ENCODE data around the gene SMIM7. TPM values are rescaled to one million over a fixed set of nuclear protein-coding genes. Genes with fewer than 3 reads are reported as not detected.
"Not testable (repeated sequence)": the region's sequence is repeated elsewhere in the genome, so short reads cannot be mapped to it uniquely, and the experiment has no call there.

The SMIM7 gene
- total RNA-seq, 1 donor from 2014 or later, result 90.5 TPM

GRCh38 chr19:16652854-16653253 is 7.1 kb downstream of the SMIM7 start:
- Histone ChIP-seq H3K27me3 (ENCODE audit: control insufficient read depth, insufficient read depth, low read length) (no peaks in the 10 kb centered on the region), H3K4me3 (ENCODE audit: low read depth, low read length) (no peak overlapping the region), H3K36me3 (ENCODE audit: control insufficient read depth, insufficient read depth, low read length) (peaks cover 6% of the 10 kb centered on the region)
- DNase-seq (ENCODE audit: low read depth), result no peak
- TF ChIP-seq, protein P1, sequence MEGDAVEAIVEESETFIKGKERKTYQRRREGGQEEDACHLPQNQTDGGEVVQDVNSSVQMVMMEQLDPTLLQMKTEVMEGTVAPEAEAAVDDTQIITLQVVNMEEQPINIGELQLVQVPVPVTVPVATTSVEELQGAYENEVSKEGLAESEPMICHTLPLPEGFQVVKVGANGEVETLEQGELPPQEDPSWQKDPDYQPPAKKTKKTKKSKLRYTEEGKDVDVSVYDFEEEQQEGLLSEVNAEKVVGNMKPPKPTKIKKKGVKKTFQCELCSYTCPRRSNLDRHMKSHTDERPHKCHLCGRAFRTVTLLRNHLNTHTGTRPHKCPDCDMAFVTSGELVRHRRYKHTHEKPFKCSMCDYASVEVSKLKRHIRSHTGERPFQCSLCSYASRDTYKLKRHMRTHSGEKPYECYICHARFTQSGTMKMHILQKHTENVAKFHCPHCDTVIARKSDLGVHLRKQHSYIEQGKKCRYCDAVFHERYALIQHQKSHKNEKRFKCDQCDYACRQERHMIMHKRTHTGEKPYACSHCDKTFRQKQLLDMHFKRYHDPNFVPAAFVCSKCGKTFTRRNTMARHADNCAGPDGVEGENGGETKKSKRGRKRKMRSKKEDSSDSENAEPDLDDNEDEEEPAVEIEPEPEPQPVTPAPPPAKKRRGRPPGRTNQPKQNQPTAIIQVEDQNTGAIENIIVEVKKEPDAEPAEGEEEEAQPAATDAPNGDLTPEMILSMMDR (IDR thresholded peaks at IDR 0.05; ENCODE audit: insufficient read depth, low read length, poor library complexity, severe bottlenecking), result no peak

DNA sequence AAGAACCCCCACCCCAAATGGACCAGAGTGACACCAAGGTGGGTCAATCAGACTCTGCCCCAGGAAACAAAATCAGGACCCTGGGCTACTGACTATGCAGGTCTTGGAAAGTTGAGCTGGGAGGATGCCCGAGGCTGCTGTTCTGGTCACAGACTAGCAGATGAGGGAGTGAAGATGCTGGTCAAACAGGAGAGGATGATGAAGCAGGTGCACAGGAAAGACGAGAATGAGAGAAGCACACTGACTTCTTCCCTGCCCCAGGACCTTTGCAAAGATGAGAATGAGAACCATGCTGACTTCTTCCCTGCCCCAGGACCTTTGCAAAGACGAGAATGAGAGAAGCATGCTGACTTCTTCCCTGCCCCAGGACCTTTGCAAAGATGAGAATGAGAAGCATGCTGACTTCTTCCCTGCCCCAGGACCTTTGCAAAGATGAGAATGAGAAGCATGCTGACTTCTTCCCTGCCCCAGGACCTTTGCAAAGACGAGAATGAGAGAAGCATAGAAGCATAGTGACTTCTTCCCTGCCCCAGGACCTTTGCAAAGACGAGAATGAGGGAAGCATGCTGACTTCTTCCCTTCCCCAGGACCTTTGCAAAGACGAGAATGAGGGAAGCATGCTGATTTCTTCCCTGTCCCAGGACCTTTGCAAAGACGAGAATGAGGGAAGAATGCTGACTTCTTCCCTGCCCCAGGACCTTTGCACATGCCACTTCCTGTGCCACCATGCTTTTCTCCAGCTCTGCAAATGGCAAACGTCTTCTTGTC is 8.3 kb downstream of the SMIM7 start:
- not testable (repeated sequence) for DNase-seq (ENCODE audit: low read depth); H3K27me3 ChIP-seq (ENCODE audit: control insufficient read depth, insufficient read depth, low read length); H3K36me3 ChIP-seq (ENCODE audit: control insufficient read depth, insufficient read depth, low read length); H3K4me3 ChIP-seq (ENCODE audit: low read depth, low read length)

DNA sequence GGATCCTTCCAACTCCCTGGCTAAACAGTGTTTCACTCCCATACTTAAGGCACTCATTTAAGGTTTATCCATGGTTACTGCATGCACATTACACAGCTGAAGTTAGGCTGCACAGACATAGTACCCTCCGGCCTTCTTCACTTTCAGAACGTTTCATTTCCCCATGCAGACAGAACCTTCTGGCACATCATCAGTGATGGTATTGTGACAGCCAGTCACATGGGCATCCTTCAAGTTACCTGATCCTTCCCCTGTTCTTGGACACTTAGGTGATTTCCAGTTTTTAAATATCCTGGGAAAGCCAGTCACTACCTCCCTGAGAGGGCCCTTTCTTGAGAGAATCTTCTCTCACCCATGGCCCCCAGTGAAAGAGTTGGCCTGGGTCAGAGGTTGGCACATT is 9.1 kb downstream of the SMIM7 start:
- TF ChIP-seq, protein P1 (IDR thresholded peaks at IDR 0.05; ENCODE audit: insufficient read depth, low read length, poor library complexity, severe bottlenecking), result no peak
- Histone ChIP-seq H3K4me3 (ENCODE audit: low read depth, low read length) (no peak overlapping the region), H3K36me3 (ENCODE audit: control insufficient read depth, insufficient read depth, low read length) (peaks cover 7% of the 10 kb centered on the region), H3K27me3 (ENCODE audit: control insufficient read depth, insufficient read depth, low read length) (no peaks in the 10 kb centered on the region)
- no peak for DNase-seq (ENCODE audit: low read depth)

- H3K27me3 ChIP-seq (ENCODE audit: control insufficient read depth, insufficient read depth, low read length), result no peaks in the 10 kb centered on the region
- H3K36me3 ChIP-seq (ENCODE audit: control insufficient read depth, insufficient read depth, low read length), result peaks cover 3% of the 10 kb centered on the region
- TF ChIP-seq, protein P1 (IDR thresholded peaks at IDR 0.05; ENCODE audit: insufficient read depth, low read length, poor library complexity, severe bottlenecking), result no peak
- no peak overlapping the region for H3K4me3 ChIP-seq (ENCODE audit: low read depth, low read length)
- no peak for DNase-seq (ENCODE audit: low read depth)
Measured at GRCh38 chr19:16649734-16650133, 10.2 kb downstream of the SMIM7 start.

- Histone ChIP-seq H3K36me3 (ENCODE audit: control insufficient read depth, insufficient read depth, low read length) (peaks cover 1% of the 10 kb centered on the region), H3K4me3 (ENCODE audit: low read depth, low read length) (no peak overlapping the region), H3K27me3 (ENCODE audit: control insufficient read depth, insufficient read depth, low read length) (no peaks in the 10 kb centered on the region)
- TF ChIP-seq, protein P1 (IDR thresholded peaks at IDR 0.05; ENCODE audit: insufficient read depth, low read length, poor library complexity, severe bottlenecking), result no peak
- DNase-seq (ENCODE audit: low read depth), result no peak
Measured at GRCh38 chr19:16645140-16645539, 14.8 kb downstream of the SMIM7 start.

GRCh38 chr19:16641695-16642094 is 18.2 kb downstream of the SMIM7 start:
- H3K4me3 ChIP-seq (ENCODE audit: low read depth, low read length), result no peak overlapping the region

More at GRCh38 chr19:16641695-16642094, 18.2 kb downstream of the SMIM7 start:
- Histone ChIP-seq H3K36me3 (ENCODE audit: control insufficient read depth, insufficient read depth, low read length) (peaks cover 1% of the 10 kb centered on the region), H3K27me3 (ENCODE audit: control insufficient read depth, insufficient read depth, low read length) (no peaks in the 10 kb centered on the region)
- DNase-seq (ENCODE audit: low read depth), result no peak
- TF ChIP-seq, protein P1 (IDR thresholded peaks at IDR 0.05; ENCODE audit: insufficient read depth, low read length, poor library complexity, severe bottlenecking), result no peak
